ENCODE data around the gene EFEMP1.

The EFEMP1 gene

DNA sequence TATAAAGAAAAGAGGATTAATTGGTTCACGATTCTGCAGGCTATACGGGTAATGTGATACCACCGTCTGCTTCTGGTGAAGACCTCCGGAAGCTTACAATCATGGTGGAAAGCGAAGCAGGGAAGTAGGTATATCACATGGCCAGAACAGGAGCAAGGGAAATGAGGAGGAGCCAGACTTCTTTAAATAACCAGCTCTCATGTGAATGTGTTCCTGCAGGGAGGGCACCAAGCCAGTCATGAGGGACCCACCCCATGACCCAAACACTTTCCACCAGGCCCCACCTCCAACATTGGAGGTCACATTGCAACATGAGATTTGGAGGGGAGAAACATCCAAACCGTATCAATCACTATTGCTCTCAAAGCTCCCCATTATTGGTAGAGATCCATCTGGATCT is 61.8 kb downstream of the EFEMP1 start:
- DNase-seq (ENCODE audit: insufficient read length) (no peak), FAIRE-seq (no peak)
- no peak for TF ChIP-seq POLR2AphosphoS5 (IDR thresholded peaks at IDR 0.05; ENCODE audit: low read depth, low read length)

DNA sequence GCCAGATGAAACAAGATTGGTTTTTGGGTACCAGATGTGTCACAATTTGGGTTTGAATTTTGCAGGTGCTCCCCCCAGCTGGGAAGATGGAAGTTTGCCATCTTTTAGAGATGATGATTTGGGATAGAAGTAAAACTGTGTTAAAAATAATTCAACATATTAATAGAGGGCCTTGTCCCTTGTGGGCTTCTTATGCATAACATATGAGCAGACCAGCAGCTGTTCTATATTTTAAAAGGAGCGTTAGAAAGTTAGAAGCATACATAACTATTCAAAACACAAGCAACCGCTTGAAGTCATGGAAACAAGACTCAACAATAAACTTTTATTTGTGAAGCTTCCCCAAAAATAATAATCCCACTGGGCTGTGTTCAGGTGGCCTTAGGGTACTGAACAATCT is 62.8 kb downstream of the EFEMP1 start:
- DNase-seq (ENCODE audit: insufficient read length): no peak
- TF ChIP-seq POLR2AphosphoS5 (IDR thresholded peaks at IDR 0.05; ENCODE audit: low read depth, low read length): no peak
- TF ChIP-seq TAF1 (IDR thresholded peaks at IDR 0.05; ENCODE audit: borderline replicate concordance, low read depth, low read length): no peak
- no peak for TF ChIP-seq POLR2A (IDR thresholded peaks at IDR 0.05; ENCODE audit: low read depth, low read length)
- no peak for FAIRE-seq

DNA sequence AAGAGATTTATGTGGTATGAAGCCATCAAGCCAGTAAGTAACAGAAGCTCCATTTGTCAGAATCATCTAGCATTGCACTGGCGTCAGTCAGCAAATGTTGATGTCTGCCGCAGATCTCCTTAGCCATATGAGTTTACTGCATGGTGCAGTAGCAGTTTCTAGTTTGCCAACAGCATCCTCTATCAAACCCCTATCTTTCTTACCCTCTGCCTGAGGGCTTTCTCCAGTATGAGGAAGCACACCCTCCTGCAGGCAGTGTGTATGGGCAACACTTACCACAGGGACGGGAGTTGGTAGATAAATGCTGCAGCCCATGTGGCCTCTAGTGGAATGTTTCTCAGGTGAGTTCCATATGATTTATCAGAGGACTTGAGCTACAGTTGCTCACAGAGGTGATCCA is 63.7 kb downstream of the EFEMP1 start:
- no peak for DNase-seq (ENCODE audit: insufficient read length)
- no peak for TF ChIP-seq TAF1 (IDR thresholded peaks at IDR 0.05; ENCODE audit: borderline replicate concordance, low read depth, low read length)
- TF ChIP-seq POLR2A (IDR thresholded peaks at IDR 0.05; ENCODE audit: low read depth, low read length): no peak
- TF ChIP-seq POLR2AphosphoS5 (IDR thresholded peaks at IDR 0.05; ENCODE audit: low read depth, low read length): no peak
- FAIRE-seq: no peak

DNA sequence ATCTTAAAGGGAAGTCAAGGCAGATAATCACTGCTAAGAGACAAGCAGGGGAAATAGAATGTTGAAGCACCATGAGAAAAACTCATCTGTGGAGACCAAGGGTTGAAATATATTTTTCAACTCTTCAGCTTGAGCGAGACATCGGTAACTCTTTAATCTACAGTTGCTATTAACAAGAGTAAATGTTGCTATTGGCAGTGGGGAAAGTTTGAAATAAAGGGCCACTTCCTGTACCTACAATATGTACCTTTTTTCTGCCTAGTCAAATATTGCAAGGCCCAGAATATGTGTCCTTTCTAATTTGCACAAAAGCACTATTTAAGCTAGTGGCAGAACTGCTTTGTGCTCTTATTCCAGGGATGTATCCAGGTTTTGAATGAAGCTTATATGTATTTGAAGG is 65.8 kb downstream of the EFEMP1 start:
- no peak for TF ChIP-seq TAF1 (IDR thresholded peaks at IDR 0.05; ENCODE audit: borderline replicate concordance, low read depth, low read length)
- no peak for TF ChIP-seq POLR2A (IDR thresholded peaks at IDR 0.05; ENCODE audit: low read depth, low read length)
- no peak for TF ChIP-seq POLR2AphosphoS5 (IDR thresholded peaks at IDR 0.05; ENCODE audit: low read depth, low read length)
- DNase-seq (ENCODE audit: insufficient read length) (no peak), FAIRE-seq (no peak)

DNA sequence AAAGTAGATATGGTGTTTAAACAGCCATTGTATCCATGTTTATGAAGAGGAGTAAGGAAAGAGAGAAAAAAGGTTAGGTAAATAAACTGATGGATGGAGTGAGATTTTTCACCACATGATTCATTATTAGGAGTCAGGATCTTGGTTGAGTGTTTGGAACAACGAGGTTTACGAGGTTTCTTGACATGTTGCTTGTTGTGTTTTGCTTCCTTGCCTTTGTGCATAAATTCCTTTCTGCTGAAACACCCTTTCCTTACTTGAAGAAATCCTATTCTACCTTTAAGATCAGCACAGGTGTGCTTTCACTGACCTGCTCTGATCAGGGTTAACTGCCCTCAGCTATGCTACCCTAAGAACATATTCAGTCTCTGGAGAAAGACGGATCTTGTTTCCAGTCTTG is 66.6 kb downstream of the EFEMP1 start:
- FAIRE-seq (no peak), DNase-seq (ENCODE audit: insufficient read length) (no peak)
- TF ChIP-seq POLR2A (IDR thresholded peaks at IDR 0.05; ENCODE audit: low read depth, low read length): no peak

DNA sequence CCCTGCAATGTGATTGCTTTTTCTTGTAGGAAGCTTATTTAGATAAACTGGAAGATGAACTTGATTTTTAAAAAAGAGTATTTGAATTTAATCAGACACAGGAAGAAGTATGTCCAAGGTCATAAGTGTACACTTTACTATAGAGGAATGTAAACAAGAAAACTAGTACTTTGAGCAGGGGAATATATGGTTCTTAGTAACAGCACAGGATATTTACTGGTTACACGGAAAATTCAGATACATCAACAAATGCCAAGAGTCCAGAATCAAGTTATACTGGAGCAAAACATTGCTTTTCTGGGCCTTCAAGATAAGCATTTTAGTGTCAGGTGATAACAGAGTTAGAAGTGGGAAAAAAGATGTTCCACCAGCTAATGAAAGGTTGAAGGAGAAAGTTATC is 75.5 kb downstream of the EFEMP1 start:
- FAIRE-seq (no peak), DNase-seq (ENCODE audit: insufficient read length) (no peak)
- no peak for TF ChIP-seq TAF1 (IDR thresholded peaks at IDR 0.05; ENCODE audit: borderline replicate concordance, low read depth, low read length)
- no peak for TF ChIP-seq POLR2AphosphoS5 (IDR thresholded peaks at IDR 0.05; ENCODE audit: low read depth, low read length)
- TF ChIP-seq POLR2A (IDR thresholded peaks at IDR 0.05; ENCODE audit: low read depth, low read length): no peak

DNA sequence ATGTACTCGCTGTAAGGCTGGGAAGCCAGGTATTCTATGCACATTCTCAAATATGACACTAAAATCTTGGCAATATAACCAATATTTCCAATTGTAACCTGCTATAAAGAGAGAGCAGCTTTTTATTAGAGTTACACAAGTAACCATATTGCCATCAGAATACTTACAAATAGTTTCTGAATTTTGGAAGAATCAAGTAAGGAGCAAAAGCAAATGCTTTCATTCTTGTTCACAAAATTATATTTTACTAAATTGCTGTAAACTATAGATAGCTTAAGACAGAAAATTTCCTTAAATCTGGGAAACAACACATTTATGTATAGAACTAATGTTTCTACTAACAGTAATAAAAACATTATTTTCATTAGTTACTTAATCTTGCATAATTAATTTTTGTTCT is 77.2 kb downstream of the EFEMP1 start:
- TF ChIP-seq TAF1 (IDR thresholded peaks at IDR 0.05; ENCODE audit: borderline replicate concordance, low read depth, low read length): no peak
- TF ChIP-seq POLR2A (IDR thresholded peaks at IDR 0.05; ENCODE audit: low read depth, low read length): no peak
- no peak for TF ChIP-seq POLR2AphosphoS5 (IDR thresholded peaks at IDR 0.05; ENCODE audit: low read depth, low read length)
- FAIRE-seq (no peak), DNase-seq (ENCODE audit: insufficient read length) (no peak)

DNA sequence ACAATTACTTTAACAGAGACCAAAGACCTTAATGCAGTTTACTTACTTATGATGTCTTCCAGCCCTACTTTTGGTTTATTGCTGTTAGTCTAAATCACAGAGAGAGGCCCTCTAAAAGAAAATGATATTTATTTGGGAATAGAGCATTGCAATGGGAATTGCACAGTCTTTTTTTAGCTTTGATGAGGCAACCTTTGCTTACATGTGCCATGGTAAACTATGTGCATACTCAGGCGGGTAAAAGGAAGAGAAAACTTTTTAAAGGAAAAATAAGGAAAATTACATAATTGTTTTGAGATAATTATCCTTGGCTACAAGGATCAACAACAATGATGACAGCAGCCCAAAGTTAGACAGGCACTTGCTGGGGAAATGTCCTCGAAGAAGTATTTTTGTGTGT is 78.6 kb downstream of the EFEMP1 start:
- FAIRE-seq: no peak
- DNase-seq (ENCODE audit: insufficient read length): no peak
- TF ChIP-seq TAF1 (IDR thresholded peaks at IDR 0.05; ENCODE audit: borderline replicate concordance, low read depth, low read length): no peak
- no peak for TF ChIP-seq POLR2A (IDR thresholded peaks at IDR 0.05; ENCODE audit: low read depth, low read length)
- TF ChIP-seq POLR2AphosphoS5 (IDR thresholded peaks at IDR 0.05; ENCODE audit: low read depth, low read length): no peak

DNA sequence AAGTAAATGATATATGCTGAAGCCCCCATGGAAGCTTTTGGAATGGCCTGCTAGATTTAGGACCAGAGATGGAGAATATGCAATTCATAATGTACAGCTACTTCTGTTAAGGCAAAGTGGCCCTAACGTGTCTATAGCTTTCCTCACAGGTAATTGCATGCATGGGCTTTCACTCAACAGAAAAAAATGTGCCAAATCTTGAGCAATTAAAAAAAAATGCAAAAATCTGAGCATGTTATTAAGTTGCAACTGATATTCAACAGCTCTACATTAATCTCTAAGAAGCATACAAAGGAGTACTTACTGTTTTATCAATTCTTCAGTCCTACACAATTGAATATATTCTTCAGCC is 79.6 kb downstream of the EFEMP1 start:
- no peak for FAIRE-seq
- DNase-seq (ENCODE audit: insufficient read length): no peak
- TF ChIP-seq POLR2A (IDR thresholded peaks at IDR 0.05; ENCODE audit: low read depth, low read length): no peak
- no peak for TF ChIP-seq TAF1 (IDR thresholded peaks at IDR 0.05; ENCODE audit: borderline replicate concordance, low read depth, low read length)

DNA sequence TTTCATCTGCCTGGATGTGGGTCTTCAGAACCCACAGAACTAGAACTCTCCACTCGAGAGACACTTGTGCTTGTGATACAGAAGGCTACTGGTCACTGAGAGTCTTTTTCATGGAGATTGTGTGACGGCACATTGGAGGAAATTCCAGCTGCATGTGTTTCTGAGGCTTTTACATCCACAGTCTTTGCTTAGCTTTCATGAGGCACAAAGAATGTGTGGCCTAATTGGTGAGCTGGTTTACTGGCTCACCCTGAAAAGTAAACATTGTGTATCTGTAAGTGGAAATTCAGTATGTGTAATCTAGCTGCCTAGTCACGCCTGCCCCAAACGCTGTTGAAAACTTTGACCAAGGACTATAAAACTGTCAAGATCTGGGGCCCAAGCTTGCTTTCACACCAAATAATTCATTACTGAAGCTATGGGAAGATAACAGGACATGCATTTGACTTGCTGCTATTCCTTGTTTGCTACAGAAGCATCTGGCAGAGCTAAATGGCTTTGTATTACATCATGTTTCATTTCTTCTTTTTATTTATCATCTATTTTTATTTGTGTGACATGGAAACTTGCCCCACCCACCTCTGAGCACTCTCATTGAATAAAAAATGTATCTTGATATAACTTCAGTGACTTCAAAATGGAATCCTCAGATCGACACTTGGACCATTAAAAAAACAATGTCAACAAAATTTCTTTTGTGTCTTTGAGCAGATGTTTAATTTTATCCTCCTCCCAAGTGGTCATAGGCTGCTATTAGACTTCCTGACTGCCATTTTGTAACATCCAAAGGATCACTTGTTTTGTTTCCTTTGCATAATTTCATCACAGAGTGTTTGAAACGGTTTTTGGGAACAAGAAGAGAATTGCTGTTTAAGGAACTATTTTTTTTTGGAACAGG is 80.2 kb downstream of the EFEMP1 start:
- FAIRE-seq: no peak
- no peak for TF ChIP-seq POLR2AphosphoS5 (IDR thresholded peaks at IDR 0.05; ENCODE audit: low read depth, low read length)
- no peak for TF ChIP-seq TAF1 (IDR thresholded peaks at IDR 0.05; ENCODE audit: borderline replicate concordance, low read depth, low read length)
- TF ChIP-seq POLR2A (IDR thresholded peaks at IDR 0.05; ENCODE audit: low read depth, low read length): no peak
- no peak for DNase-seq (ENCODE audit: insufficient read length)

DNA sequence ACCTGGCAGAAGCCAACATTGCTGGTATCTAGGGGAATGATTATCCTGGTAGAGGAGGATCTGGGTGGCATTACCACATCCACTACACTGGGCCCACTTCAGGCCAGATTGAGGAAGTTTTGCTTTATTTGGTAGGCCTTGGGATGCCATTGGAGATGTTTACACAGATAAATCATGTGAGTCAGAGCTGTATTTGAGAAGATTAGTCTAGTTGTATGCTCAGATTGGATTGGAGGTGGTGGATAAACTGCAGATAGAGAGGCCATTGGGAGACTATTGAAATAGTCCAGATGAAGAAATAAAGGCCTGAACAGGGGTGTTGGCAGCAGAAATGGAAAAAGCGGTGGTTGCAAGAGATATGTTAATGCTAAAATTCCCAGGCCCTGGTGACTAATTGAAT is 81.5 kb downstream of the EFEMP1 start:
- DNase-seq (ENCODE audit: insufficient read length): no peak
- no peak for FAIRE-seq
- no peak for TF ChIP-seq POLR2A (IDR thresholded peaks at IDR 0.05; ENCODE audit: low read depth, low read length)
- no peak for TF ChIP-seq TAF1 (IDR thresholded peaks at IDR 0.05; ENCODE audit: borderline replicate concordance, low read depth, low read length)
- TF ChIP-seq POLR2AphosphoS5 (IDR thresholded peaks at IDR 0.05; ENCODE audit: low read depth, low read length): no peak

DNA sequence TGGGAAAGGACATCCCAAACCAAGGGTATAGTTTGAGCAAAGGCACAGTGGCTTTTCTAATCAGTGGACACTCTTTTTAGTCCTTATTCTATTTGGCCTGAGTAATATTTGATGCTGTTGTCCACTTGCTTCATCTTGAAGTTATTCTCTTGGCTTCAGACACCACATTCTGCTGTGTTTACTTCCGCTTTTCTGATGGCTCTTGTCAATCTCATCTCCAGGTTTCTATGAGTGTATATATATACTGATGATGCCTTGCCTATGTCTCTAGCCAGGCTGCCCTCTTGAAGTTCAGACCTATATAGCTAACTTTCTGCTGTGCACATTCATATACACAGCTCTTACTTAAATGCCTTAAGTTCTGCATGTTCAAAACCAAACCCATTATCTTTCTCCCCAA is 83.1 kb downstream of the EFEMP1 start:
- no peak for DNase-seq (ENCODE audit: insufficient read length)
- TF ChIP-seq POLR2AphosphoS5 (IDR thresholded peaks at IDR 0.05; ENCODE audit: low read depth, low read length) (no peak), POLR2A (IDR thresholded peaks at IDR 0.05; ENCODE audit: low read depth, low read length) (no peak), TAF1 (IDR thresholded peaks at IDR 0.05; ENCODE audit: borderline replicate concordance, low read depth, low read length) (no peak)

More for the DNA sequence above, 83.1 kb downstream of the EFEMP1 start:
- no peak for FAIRE-seq

Data from GM12892 (cell line).